T47D (cell line): ENCODE results near the gene PNMT.

Source experiments
- DNase-seq, 2 experiments: peaks; one replicate each; pipeline versions ENCODE4 v3.0.0 to v3.0.0-alpha.2; 2011 to 2012; ENCODE audit warnings: low read depth in 1 of 2, low spot score in 1 of 2
- JUND ChIP-seq: IDR thresholded peaks from 2 replicates; pipeline ENCODE4 v1.6.1; 2012; ENCODE audit warnings: low read depth
- in situ Hi-C: cut with HindIII; loops from 2 replicates; pipeline ENCODE4 v1.10.0; 2016; ENCODE audit warnings: low sequenced_read_pairs, low pct_unique_long_range_greater_than_20kb

PNMT gene

DNA sequence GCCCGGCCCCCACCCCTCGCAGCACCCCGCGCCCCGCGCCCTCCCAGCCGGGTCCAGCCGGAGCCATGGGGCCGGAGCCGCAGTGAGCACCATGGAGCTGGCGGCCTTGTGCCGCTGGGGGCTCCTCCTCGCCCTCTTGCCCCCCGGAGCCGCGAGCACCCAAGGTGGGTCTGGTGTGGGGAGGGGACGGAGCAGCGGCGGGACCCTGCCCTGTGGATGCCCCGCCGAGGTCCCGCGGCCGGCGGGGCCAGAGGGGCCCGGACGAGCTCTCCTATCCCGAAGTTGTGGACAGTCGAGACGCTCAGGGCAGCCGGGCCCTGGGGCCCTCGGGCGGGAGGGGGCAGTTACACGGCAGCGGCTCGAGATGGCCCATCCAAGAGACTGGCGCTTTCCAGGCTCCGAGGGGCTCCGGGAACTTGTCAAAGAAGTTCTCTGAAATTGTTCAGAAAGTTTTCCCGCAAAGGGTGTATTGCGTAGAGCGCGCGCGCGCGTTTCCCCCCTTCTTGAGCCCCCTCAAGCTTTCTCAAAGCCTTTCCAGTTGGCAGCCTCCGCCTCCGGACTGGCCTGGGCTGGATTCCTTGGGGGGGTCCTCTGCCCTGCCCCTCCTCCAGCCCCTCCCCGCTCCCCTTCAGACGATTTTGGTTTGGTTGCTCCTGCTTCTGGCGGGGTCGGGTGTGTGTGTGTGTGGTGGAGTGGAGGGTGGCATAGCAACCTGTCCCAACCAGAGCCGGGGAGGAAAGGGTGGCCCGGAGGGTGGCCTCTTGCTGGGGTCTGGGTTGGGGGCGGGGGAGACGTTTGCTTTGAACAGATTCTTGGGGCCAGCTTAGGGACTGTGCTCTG is 32.1 kb downstream of the PNMT start:
- in situ Hi-C loops = no loop called here
- peak in 1 of 2 experiments; percentile 39 for DNase-seq
- no peak for TF ChIP-seq JUND

GRCh38 chr17:39701012-39701783 is 32.9 kb downstream of the PNMT start:
- in situ Hi-C loops = no loop called here
- TF ChIP-seq JUND = no peak
- peak; percentile 62 to 78 for DNase-seq

DNA sequence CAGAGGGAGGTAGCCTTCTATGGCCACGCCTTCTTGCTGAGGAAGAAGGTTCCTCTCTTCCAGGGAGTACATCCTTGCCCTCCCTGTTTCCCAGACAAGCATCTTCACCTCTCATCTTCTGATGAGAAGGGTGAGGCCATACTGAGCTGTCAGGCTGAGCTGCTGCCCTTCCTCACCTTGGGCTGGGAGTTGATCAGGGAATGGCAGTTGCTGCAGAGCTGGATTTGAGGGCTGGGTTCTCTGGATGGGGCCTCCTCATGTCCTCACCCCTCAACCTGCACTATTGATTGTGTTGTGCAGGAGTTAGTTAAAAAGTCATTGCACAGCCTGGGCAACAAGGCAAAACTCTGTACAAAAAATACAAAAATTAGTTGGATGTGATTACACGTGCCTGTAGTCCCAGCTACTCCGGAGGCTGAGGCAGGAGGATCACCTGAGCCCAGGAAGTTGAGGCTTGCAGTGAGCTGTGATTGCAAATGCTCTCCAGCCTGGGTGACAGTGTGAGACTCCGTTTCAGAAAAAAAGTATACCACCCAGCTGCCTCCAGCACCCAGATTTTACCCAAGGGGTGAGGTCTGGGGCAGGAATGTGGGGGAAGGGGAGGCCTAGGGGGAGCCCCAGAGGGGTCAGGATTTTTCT is 33.6 kb downstream of the PNMT start:
- DNase-seq = no peak
- in situ Hi-C loops = no loop called here
- TF ChIP-seq JUND = no peak

DNA sequence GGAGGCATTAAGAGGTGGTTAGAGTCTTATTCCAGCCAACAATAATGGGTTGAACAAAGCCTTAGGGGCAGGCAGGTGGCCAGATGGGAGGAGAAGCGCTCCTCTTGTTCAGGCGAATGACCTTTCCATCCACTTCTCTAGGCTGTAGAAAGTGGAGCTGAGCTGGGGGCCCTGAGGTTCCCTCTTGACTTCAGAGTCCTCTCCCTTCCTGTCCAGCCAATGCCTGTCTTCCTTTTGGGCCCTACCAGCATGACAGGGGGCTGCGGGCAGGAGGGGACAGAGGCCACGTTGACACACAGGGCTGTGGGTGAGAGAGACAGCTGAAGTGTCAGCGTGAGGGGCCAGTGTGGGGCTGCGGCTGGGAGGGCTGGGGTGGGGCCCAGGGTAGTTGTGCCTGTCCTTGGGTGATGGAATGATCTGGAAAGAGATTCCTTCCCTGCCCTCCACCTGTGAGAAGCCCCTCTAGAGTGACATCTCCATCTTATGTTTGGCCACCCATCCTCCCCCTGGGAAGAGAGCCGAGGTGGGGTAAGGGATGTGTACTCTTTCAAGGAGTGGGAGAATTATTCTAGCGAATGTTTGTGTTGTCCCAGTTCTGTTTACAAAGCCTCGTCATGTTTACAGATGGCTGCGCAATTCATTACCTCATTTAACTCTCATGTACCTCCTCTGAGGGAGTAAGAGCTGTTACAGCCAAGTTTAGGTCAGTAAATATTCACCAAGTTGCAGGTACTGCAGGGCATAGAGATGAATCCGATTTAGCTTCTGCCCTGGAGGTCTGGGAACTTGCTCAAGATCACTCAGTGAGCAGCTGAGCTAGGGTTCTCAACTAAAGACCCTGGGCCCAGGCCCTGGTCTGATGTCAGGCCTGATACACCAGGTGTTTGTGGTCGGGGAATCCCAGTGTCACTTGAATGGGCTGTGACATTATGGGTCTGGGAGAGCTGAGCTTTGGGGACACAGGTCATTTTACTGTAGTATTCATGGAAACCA is 34.9 kb downstream of the PNMT start:
- peak; percentile 83 to 98 for DNase-seq
- in situ Hi-C loops = no loop called here
- TF ChIP-seq JUND = peak; percentile 91

DNA sequence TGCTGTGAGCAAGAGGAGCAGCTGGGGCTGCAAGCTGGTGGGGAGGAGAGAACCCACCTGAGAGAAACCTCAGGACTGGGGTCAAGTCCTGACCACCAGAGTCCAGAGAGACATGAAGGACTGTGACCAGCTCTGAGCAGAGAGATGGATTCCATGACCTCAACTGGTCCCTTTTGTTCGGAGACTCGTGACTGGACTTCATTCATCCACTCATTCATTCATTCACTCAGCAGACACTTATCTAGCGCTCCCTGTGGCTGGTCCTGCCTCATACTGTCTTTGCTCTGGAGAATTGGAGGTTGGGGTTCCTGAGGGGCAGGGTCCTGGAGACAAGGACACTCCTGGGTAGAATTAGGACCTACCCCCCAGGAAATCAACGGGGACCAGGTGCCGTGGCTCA is 35.7 kb downstream of the PNMT start:
- in situ Hi-C loops = no loop called here

DNA sequence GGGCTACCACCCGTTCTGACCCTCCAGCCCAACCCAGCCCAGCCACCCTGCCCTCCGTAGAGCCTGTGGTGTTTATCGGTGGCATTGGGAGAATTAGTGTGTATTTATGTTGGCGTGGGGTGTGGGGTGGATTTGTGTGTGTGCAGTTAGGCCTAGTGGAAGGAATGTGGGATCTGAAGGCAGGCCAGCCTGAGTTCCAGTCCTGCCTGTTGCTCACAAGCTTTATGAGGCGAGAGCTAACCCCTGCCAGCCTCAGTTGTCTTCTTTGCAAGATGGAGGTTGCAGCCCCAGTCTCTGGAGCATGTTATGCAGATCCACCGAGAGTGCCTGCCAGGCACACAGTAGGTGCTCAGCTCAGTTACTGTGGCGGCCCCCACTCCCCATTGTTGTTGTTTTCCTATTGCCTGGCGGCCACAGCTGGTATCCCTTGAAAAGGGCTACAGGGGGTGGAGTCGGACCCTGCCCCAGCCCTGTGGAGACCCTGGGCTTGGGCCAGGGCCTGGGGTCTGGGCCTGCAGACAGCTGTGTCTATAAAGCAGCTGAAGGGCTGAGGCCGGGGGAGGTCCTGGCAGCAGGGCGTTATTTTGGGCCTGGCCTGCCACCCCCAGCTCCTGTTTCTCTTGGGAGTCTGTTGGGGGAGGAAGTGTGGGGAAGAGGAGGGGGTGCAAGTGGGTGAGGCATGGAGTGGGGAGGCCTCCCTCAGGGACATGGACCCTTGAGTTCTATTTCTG is 36.7 kb downstream of the PNMT start:
- DNase-seq = peak; percentile 77 to 92
- no peak for TF ChIP-seq JUND
- in situ Hi-C loops = no loop called here

More for the DNA sequence above, 35.7 kb downstream of the PNMT start:
- no peak for DNase-seq
- TF ChIP-seq JUND = no peak

- DNase-seq = peak; percentile 62 to 96
- peak; percentile 83 for TF ChIP-seq JUND
- in situ Hi-C loops = no loop called here
These were observed 37.6 kb downstream of the PNMT start for GRCh38 chr17:39705786-39706348.

- in situ Hi-C loops = no loop called here
- DNase-seq = no peak
- TF ChIP-seq JUND = no peak
These were observed 38.1 kb downstream of the PNMT start for GRCh38 chr17:39706383-39706782.

DNA sequence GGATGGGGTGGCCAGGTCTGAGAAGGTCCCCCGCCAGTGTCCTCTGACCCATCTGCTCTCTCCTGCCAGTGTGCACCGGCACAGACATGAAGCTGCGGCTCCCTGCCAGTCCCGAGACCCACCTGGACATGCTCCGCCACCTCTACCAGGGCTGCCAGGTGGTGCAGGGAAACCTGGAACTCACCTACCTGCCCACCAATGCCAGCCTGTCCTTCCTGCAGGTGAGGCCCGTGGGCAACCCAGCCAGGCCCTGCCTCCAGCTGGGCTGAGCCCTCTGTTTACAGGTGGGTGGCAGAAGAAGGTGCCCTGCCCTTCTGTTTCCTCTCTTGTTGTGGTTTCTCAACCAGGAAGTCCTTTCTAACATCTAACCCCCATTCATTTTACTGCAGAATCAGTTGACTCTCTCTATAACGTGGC is 38.7 kb downstream of the PNMT start:
- TF ChIP-seq JUND = no peak
- DNase-seq = no peak
- in situ Hi-C loops = no loop called here

- TF ChIP-seq JUND = no peak
- in situ Hi-C loops = no loop called here
These were observed 41.2 kb downstream of the PNMT start for GRCh38 chr17:39709319-39709997.

More at GRCh38 chr17:39709319-39709997, 41.2 kb downstream of the PNMT start:
- no peak for DNase-seq
